ENCODE data around the gene CYP8B1.

The CYP8B1 gene

GRCh38 chr3:42838571-42838970 lies 37.1 kb downstream of the CYP8B1 start (continued):
- no peak for TF ChIP-seq PRDM2 (tag by site-specific recombination; IDR thresholded peaks at IDR 0.05; ENCODE audit: borderline replicate concordance)
- TF ChIP-seq ZNF132 (tag by site-specific recombination; IDR thresholded peaks at IDR 0.05; ENCODE audit: borderline replicate concordance) = no peak
- TF ChIP-seq ZNF366 (tag by site-specific recombination; conservative IDR thresholded peaks at IDR 0.05) = no peak
- TF ChIP-seq ZNF174 (tag by site-specific recombination; IDR thresholded peaks at IDR 0.05) = no peak
- no peak for TF ChIP-seq ZNF140 (tag by site-specific recombination; IDR thresholded peaks at IDR 0.05)
- TF ChIP-seq CTCF (tag by site-specific recombination; IDR thresholded peaks at IDR 0.05) = no peak
- no peak for TF ChIP-seq WT1 (tag by site-specific recombination; IDR thresholded peaks at IDR 0.05)
- no peak for TF ChIP-seq ZNF391 (tag by site-specific recombination; IDR thresholded peaks at IDR 0.05; ENCODE audit: borderline replicate concordance, low read depth)
- TF ChIP-seq PATZ1 (tag by site-specific recombination; IDR thresholded peaks at IDR 0.05) = no peak
- TF ChIP-seq ZNF121 (tag by site-specific recombination; IDR thresholded peaks at IDR 0.05) = no peak

- Histone ChIP-seq H3K27ac (ENCODE audit: extremely low read depth, low read depth, low read length) (no peak overlapping the region), H3K36me3 (ENCODE audit: control insufficient read depth in 2 of 2, insufficient read depth in 1 of 2, low read length in 2 of 2) (no peaks in the 10 kb centered on the region), H3K4me3 (ENCODE audit: low read depth, low read length) (no peak overlapping the region), H3K9me3 (ENCODE audit: control insufficient read depth, insufficient read depth, low read depth, low read length) (no peaks in the 10 kb centered on the region), H3K4me1 (ENCODE audit: control insufficient read depth, insufficient read depth, low read length) (no peaks in the 10 kb centered on the region)
- POLR2A ChIA-PET = no interaction called here
- CTCF ChIA-PET = interaction anchor here (1.0 kb wide), 1 partner anchor 56 kb away, joined by 3 read pairs; no protein-coding TSS in a partner anchor
- TF ChIP-seq SETDB1 (IDR thresholded peaks at IDR 0.05; ENCODE audit: insufficient read length, low read length) (no peak), ZNF350 (tag by site-specific recombination; IDR thresholded peaks at IDR 0.05) (no peak), ZNF324 (tag by site-specific recombination; IDR thresholded peaks at IDR 0.05) (no peak), ZNF776 (tag by site-specific recombination; IDR thresholded peaks at IDR 0.05; ENCODE audit: borderline replicate concordance) (no peak), ZNF837 (tag by site-specific recombination; IDR thresholded peaks at IDR 0.05) (no peak), BCL6B (tag by site-specific recombination; IDR thresholded peaks at IDR 0.05) (no peak), ZBTB6 (tag by site-specific recombination; IDR thresholded peaks at IDR 0.05) (no peak), PATZ1 (tag by site-specific recombination; IDR thresholded peaks at IDR 0.05) (no peak), ZNF639 (tag by site-specific recombination; IDR thresholded peaks at IDR 0.05) (no peak)
Observed at GRCh38 chr3:42836150-42837123, 39.2 kb downstream of the CYP8B1 start.
